AG04449 (cell line): ENCODE measurements around the gene SYT1.

ENCODE experiments used
- CTCF ChIA-PET: fragments of 350-600 bp; formaldehyde crosslinking; extraction: SDS; loops from one replicate; lab custom pipeline; 2021; ENCODE audit warnings: antibody characterized with exemption; lab: Yijun Ruan, JAX
- POLR2A ChIA-PET: fragments of 400-600, 350-600 bp; formaldehyde crosslinking; extraction: SDS; loops from one replicate; lab custom pipeline; 2020; ENCODE audit warnings: antibody characterized with exemption, inconsistent platforms; lab: Yijun Ruan, JAX
- DNase-seq: peaks from one replicate; pipeline ENCODE4 v3.0.0-alpha.2; 2010; ENCODE audit warnings: low read depth, low spot score
- H3K4me3 ChIP-seq: 2 replicates; pipeline ENCODE4 v1.5.1; 2011; ENCODE audit warnings: low read depth, mild to moderate bottlenecking, control low read depth, low read length
- CTCF ChIP-seq: IDR thresholded peaks from one replicate; pipeline ENCODE4 v1.5.1; 2011; ENCODE audit warnings: mild to moderate bottlenecking, moderate library complexity, low read length, control low read depth, inconsistent platforms; ENCODE audit not compliant: insufficient read depth; ENCODE audit errors: missing control alignments

Gene SYT1

GRCh38 chr12:79048962-79049361 is 184.4 kb downstream of the SYT1 start:
- no peak for DNase-seq
- CTCF ChIA-PET, result no interaction called here
- POLR2A ChIA-PET, result no interaction called here
- no peak overlapping the region for H3K4me3 ChIP-seq
- TF ChIP-seq CTCF, result no peak

DNA sequence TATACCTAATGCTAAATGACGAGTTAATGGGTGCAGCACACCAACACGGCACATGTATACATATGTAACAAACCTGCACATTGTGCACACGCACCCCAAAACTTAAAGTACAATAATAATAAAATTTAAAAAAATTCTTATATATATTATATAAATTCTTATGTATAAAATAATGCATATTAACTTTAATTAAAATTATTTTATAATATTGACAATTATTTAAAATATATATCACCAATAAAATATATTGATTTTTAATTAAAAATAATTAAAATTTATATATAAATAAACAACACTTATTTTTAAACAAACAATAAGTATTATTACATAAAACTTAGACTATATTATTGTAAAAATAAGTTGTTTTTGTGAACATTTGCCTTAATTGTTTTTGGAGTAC is 188.8 kb downstream of the SYT1 start:
- ChIA-PET CTCF (no interaction called here), POLR2A (no interaction called here)
- no peak overlapping the region for H3K4me3 ChIP-seq
- no peak for TF ChIP-seq CTCF
- no peak for DNase-seq

- ChIA-PET CTCF (no interaction called here), POLR2A (no interaction called here)
- TF ChIP-seq CTCF, result no peak
Observed at GRCh38 chr12:79055926-79056674, 191.5 kb downstream of the SYT1 start.

GRCh38 chr12:79056775-79057174 is 192.2 kb downstream of the SYT1 start:
- DNase-seq, result no peak
- TF ChIP-seq CTCF, result no peak
- H3K4me3 ChIP-seq, result no peak overlapping the region
- ChIA-PET CTCF (no interaction called here), POLR2A (no interaction called here)

More at GRCh38 chr12:79055926-79056674, 191.5 kb downstream of the SYT1 start:
- no peak for DNase-seq
- no peak overlapping the region for H3K4me3 ChIP-seq

GRCh38 chr12:79057540-79057939 is 193.0 kb downstream of the SYT1 start:
- DNase-seq, result no peak
- H3K4me3 ChIP-seq, result no peak overlapping the region
- ChIA-PET CTCF (no interaction called here), POLR2A (no interaction called here)
- no peak for TF ChIP-seq CTCF

DNA sequence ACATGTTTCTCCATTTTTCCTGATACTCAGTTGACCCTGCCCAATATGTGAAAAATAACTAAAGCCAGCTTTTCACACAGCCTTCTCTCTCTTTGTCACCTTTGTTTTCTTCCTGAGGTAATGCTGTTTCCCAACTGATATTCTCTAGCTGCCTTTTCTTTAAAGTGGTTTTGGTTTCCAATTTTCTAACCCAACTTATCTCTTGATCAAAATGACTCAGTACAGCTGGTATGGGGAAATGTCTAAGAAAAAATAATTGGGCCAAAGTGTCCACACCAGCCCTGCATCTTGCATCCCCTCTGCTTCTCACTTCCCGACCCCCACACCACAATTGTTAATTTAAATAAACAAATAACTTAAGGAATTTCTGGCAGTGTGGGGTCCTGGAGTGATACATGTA is 193.8 kb downstream of the SYT1 start:
- ChIA-PET CTCF (no interaction called here), POLR2A (no interaction called here)
- no peak overlapping the region for H3K4me3 ChIP-seq
- TF ChIP-seq CTCF, result no peak
- DNase-seq, result no peak
